Esophagus muscularis mucosa (tissue), 3 donors: ENCODE results near the gene SLC16A3.

Experiments
- CTCF ChIP-seq, 3 experiments: fragments of 200-600 bp in 2 of 3; fragments of 450-650 bp in 1 of 3; sonication (generic) in 2 of 3; IDR thresholded peaks; one replicate each; pipeline ENCODE4 v1.5.1; 2017 to 2019; ENCODE audit warnings: antibody characterized with exemption in 3 of 3, mild to moderate bottlenecking in 2 of 3, moderate library complexity in 1 of 3
- POLR2A ChIP-seq: fragments of 450-650 bp; IDR thresholded peaks from one replicate; pipeline ENCODE4 v1.6.1; 2017; ENCODE audit warnings: antibody characterized with exemption, moderate library complexity, mild to moderate bottlenecking, low read depth
- POLR2AphosphoS5 ChIP-seq, 2 donors: sonication (generic); formaldehyde crosslinking; IDR thresholded peaks; one replicate each; pipeline ENCODE4 v1.6.1; 2017; ENCODE audit warnings: antibody characterized with exemption in 2 of 2

GRCh38 chr17:82215095-82215971 is 13.5 kb upstream of the SLC16A3 start:
- no peak for TF ChIP-seq CTCF (IDR thresholded peaks at IDR 0.05)
- TF ChIP-seq POLR2AphosphoS5 (IDR thresholded peaks at IDR 0.05) = no peak
- no peak for TF ChIP-seq POLR2A
